H54 (cell line): ENCODE data around the gene MRPS26.
"Not testable (repeated sequence)": the region's sequence is repeated elsewhere in the genome, so short reads cannot be mapped to it uniquely, and the experiment has no call there.

ENCODE experiments used
- DNase-seq: peaks from one replicate; pipeline ENCODE4 v3.0.0; 2011; ENCODE audit warnings: low spot score, mixed read lengths; ENCODE audit not compliant: insufficient read length
- FAIRE-seq: peaks from 3 replicates; lab custom pipeline; 2011; peaks lifted over from hg19 to GRCh38; lab: Jason Lieb, UNC
- POLR2A ChIP-seq: IDR thresholded peaks from 2 replicates; pipeline ENCODE4 v1.6.1; 2011; ENCODE audit warnings: low read depth, mild to moderate bottlenecking, low read length

Gene MRPS26

GRCh38 chr20:3047486-3048419 is 1.9 kb downstream of the MRPS26 start:
- FAIRE-seq = no peak
- DNase-seq = no peak
- TF ChIP-seq POLR2A = no peak

GRCh38 chr20:3051385-3052019 is 5.7 kb downstream of the MRPS26 start:
- no peak for FAIRE-seq
- DNase-seq = no peak
- TF ChIP-seq POLR2A = no peak

DNA sequence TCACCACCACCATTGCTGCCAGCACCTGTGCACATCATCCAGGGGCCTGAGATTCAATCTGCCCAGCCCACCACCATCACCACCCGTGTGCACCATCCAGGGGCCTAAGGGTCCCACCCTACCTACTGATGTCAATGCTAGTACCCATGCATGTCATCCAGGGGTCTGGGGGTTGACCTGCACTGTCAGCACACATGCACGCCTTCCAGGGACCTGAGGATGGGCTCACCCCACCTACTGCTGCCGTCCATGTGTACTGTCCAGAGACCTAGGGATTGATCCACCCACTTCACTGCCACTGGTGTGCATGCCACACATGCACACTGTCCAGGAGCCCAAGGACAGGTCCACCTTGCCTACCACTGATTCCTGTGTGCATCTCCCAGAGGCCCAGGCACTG is 13.6 kb downstream of the MRPS26 start:
- no peak for FAIRE-seq
- DNase-seq = no peak

DNA sequence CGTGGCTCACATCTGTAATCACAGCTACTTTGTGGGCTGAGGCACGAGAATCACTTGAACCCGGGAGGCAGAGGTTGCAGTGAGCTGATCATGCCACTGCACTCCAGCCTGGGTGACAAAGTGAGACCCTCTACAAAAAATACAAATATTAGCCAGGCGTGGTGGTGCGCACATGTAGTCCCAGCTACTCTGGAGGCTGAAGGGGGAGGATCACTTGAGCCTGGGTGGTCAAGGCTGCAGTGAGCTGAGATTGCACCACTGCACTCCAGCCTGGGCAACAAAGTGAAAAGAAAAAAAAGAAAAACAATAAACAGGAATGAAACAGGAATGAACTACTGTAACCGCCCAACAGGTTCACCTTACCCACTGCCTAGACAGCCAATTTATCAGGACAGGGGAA is 18.3 kb downstream of the MRPS26 start:
- not testable (repeated sequence) for DNase-seq, FAIRE-seq

More for the DNA sequence above, 13.6 kb downstream of the MRPS26 start:
- no peak for TF ChIP-seq POLR2A

DNA sequence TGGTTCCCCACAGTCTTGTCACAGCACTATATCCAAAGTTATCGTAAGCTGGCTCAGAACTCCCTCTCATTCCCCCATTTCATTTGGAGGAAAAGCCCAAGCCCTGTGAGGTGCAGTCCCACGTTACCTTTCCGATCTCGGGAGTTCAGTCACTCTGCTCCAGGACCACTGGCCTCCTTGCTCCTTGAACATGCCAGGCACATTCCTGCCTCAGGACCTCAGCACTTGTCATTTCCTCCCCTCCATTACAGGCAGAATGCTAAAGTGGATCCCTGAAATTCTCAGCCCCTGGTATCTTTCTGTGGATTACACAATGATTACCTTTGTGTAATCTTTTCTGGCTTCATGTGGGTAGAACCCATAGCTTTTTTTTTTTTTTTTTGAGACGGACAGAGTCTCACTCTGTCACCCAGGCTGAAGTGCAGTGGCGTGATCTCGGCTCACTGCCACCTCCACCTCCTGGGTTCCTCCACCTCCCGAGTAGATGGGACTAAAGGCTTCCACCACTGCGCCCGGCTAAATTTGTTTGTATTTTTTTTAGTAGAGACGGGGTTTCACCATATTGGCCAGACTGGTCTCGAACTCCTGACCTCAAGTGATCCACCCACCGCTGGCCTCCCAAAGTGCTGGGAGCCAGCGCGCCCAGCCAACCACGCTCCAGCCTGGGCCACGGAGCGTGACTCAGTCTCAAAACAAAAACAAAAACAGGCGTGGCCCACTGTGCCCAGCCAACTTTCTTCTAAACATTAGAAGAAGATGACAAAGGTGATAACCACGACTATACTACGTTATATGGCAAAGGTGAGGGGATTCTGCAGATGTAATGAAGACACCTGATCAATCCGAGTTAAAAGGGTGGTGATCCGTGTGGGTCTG is 21.5 kb downstream of the MRPS26 start:
- FAIRE-seq (no peak), DNase-seq (no peak)
- no peak for TF ChIP-seq POLR2A

DNA sequence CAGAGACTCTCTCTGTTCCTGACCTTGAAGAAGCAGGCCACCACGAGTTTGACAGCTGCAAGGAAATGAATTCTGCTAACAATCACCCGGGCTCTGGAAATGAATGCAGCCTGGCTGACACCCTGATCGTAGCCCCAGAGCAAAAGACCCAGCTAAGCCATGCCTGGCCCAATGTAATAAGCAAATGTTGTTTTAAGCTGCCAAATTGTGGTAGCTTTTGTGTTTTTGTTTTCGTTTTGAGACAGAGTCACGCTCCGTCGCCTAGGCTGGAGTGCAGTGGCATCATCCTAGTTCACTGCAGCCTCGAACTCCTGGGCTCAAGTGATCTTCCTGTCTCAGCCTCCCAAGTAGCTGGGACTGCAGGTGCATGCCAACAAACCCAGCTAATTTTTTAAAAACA is 22.2 kb downstream of the MRPS26 start:
- no peak for TF ChIP-seq POLR2A
- no peak for DNase-seq
- FAIRE-seq = no peak

- no peak for TF ChIP-seq POLR2A
- FAIRE-seq = peak; percentile 77
- peak; percentile 82 for DNase-seq
Observed at GRCh38 chr20:3068986-3069900, 23.4 kb downstream of the MRPS26 start.

DNA sequence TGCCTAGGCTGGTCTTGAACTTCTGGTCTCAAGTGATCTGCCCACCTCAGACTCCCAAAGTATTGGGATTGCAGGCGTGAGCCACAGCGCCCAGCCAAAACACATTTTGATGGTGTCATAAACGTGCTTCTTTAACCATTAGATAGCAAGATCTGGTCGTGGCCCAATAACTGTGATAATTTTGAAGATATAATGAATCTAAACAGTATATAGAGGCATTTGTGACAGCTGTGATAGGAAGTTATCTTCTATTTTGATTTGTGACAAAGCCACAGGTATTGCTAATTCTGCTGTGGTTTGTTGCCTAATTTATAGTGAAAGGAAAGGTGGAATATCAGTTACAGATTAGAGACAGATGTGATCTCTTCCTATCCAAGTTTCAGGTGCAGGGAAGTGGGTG is 24.9 kb downstream of the MRPS26 start:
- FAIRE-seq = no peak
- DNase-seq = no peak
- no peak for TF ChIP-seq POLR2A

DNA sequence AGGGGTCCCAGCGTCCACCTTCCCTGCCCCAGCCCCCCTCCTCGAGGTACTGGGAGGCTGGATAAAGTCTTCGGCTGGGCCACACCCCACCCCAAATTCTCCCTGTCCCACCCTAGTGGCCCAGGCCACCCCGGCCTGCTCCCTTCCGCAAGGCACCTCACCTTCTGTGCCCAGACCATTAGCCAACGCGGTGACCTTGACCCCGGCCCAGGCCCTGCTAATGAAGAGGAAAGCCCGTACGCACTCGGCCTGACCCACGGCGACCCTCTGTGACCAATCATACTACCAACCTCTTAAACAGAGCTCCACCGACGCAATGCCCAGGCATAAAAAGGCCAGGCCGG is 25.4 kb downstream of the MRPS26 start:
- FAIRE-seq (no peak), DNase-seq (no peak)
- no peak for TF ChIP-seq POLR2A

DNA sequence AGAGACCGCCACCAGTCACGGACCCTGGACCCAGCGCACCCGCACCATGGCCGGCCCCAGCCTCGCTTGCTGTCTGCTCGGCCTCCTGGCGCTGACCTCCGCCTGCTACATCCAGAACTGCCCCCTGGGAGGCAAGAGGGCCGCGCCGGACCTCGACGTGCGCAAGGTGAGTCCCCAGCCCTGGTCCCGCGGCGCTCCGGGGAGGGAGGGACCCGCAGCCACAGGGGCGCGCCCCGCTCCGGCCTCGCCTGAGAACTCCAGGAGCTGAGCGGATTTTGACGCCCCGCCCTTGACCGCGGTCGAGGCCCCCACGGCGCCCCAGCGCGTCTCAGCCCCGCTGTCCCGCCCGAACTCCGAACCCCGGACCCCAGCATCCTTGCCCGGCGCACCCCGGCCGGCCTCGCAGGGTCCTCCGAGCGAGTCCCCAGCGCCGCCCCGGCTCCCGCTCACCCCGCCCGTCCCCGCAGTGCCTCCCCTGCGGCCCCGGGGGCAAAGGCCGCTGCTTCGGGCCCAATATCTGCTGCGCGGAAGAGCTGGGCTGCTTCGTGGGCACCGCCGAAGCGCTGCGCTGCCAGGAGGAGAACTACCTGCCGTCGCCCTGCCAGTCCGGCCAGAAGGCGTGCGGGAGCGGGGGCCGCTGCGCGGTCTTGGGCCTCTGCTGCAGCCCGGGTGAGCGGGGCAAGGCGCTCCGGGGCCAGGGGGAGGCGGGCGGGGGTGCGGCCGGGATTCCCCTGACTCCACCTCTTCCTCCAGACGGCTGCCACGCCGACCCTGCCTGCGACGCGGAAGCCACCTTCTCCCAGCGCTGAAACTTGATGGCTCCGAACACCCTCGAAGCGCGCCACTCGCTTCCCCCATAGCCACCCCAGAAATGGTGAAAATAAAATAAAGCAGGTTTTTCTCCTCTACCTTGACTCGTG is 26.0 kb downstream of the MRPS26 start, which contains the start of gene OXT:
Gene OXT, plus strand, starts transcription at position 11 of the 920 bp plus-strand sequence. Its CDS starts 36 bp downstream, at position 47.
- FAIRE-seq = no peak
- DNase-seq = no peak
- no peak for TF ChIP-seq POLR2A

DNA sequence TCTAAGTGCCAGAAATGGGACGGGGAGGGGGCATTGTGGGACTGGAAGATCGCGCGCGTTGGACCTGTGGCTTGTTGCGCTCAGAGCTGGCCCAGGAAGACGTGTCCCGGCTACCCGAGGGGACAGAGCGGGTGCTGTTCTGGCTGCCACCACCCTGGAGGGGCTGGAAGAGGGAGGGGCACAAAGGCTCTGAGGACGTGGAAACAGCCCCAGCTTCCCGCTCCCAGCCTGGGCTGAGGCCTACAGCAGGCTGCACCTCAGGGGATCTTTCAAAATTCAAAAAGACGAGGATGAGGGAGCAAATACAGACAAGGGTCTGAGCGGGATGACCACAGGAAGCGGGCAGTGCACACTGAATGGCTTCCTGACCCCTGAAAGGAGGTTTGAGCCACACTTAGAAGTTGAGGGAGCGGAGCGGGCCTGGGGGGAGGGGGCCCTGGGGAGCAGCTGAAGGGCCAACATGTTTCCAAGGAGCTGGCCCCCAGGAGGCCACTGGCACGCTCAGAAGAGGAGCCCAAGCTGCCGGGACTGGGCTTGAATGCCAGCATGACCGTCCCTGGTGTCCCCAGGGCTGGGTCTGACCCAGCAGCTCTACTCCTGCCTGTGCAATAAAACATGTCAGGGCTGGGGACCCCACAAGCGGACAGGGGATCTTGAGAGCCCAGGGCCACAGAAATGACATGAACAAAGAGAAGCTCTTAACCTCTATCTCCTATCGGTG is 26.8 kb downstream of the MRPS26 start:
- DNase-seq (no peak), FAIRE-seq (no peak)
- no peak for TF ChIP-seq POLR2A

DNA sequence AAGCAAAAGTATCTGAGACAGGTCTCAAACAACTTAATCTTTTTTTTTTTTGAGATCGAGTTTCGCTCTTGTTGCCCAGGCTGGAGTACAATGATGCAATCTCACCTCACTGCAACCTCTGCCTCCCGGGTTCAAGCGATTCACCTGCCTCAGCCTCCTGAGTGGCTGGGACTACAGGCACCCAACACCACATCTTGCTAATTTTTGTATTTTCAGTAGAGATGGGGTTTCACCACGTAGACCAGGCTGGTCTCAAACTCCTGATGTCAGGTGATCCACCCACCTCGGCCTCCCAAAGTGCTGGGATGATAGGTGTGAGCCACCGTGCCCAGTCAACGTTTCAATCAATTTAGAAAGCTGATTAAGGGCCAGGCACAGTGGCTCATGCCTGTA is 27.4 kb downstream of the MRPS26 start:
- DNase-seq, FAIRE-seq: not testable (repeated sequence)
